Choroid plexus epithelial cell (primary cell): Measurements from ENCODE around the gene FAM13B.
A peak's percentile ranks its signal among the peaks of the same experiment; 100 is the strongest.
"Not testable (repeated sequence)": the region's sequence is repeated elsewhere in the genome, so short reads cannot be mapped to it uniquely, and the experiment has no call there.

Experiments used
- DNase-seq: peaks from one replicate; pipeline ENCODE4 v3.0.0-alpha.2; 2010; ENCODE audit warnings: low read depth
- H3K4me3 ChIP-seq: 2 replicates; pipeline ENCODE4 v1.5.1; 2011; ENCODE audit warnings: low read depth, mild to moderate bottlenecking, control low read depth, low read length, moderate library complexity
- TF ChIP-seq, protein P1 (sequence below): conservative IDR thresholded peaks from 2 replicates; pipeline ENCODE4 v1.5.1; 2011; ENCODE audit warnings: low read depth, mild to moderate bottlenecking, control low read depth, inconsistent platforms, low read length, moderate library complexity

FAM13B gene

DNA sequence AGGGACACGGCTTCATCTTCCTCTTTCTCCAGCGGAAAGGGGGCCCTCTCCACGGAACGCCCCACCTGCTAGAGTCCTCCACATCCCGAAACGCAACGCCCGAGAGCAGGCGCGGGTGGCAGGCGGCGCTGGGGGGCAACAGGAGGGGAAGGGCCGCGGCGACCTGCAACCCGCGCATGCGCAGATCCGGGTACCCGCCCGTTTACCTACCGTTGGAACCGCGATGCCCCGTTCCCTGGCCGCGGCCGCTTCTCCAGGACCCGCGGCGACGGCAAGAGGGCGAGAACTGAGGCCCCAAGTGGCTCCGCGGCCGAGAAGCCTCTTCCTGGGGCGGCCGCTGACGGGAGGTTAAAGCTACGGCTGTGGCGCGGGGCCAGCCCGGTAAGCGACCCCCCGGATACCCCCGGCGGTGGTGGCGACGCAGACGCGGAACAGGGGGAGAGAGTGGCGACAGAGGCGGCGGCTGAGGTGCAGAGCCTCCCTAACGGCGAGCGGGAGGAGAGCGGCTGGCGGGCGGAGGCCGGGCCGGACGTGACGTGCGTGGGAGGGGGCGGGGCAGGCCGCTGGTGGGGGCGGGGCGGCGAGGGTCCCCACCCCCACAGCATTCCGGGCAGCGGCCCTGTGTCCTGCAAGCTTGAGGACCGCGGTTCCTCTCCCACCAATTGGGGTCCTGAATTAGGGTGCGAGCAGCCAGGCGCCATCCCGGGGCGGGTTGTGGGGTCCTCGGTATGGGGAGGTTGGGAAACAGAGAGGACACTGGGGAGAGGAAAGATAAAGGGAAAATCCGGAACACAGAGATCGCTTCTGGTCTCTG, at the start of gene FAM13B:
Gene FAM13B (minus strand): TSS at position 508 of the 814 bp plus-strand sequence. CDS start 13,968 bp downstream, outside the sequence.
- H3K4me3 ChIP-seq = peak within 1 kb of the TSS; percentile 98
- TF ChIP-seq, protein P1, sequence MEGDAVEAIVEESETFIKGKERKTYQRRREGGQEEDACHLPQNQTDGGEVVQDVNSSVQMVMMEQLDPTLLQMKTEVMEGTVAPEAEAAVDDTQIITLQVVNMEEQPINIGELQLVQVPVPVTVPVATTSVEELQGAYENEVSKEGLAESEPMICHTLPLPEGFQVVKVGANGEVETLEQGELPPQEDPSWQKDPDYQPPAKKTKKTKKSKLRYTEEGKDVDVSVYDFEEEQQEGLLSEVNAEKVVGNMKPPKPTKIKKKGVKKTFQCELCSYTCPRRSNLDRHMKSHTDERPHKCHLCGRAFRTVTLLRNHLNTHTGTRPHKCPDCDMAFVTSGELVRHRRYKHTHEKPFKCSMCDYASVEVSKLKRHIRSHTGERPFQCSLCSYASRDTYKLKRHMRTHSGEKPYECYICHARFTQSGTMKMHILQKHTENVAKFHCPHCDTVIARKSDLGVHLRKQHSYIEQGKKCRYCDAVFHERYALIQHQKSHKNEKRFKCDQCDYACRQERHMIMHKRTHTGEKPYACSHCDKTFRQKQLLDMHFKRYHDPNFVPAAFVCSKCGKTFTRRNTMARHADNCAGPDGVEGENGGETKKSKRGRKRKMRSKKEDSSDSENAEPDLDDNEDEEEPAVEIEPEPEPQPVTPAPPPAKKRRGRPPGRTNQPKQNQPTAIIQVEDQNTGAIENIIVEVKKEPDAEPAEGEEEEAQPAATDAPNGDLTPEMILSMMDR = no peak
- peak; percentile 69 for DNase-seq

DNA sequence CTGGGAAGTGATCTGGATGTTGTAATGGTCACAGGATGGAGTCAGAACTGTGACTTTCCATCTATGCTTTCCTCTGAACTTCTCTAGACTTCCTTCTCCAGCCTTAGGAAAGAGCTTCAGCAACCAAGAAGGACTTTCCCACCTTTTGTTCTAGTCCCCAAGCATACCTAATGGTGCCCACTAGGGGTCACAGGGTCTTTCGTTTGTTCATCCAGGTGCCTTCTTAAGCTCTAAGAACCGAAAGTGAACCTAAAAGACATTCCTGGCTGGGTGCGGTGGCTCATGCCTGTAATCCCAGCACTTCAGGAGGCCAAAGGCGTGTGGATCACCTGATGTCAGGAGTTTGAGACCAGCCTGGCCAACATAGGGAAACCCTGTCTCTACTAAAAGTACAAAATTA, 49.2 kb upstream of the FAM13B start:
- TF ChIP-seq, protein P1 = no peak
- H3K4me3 ChIP-seq = no peak overlapping the region
- no peak for DNase-seq

DNA sequence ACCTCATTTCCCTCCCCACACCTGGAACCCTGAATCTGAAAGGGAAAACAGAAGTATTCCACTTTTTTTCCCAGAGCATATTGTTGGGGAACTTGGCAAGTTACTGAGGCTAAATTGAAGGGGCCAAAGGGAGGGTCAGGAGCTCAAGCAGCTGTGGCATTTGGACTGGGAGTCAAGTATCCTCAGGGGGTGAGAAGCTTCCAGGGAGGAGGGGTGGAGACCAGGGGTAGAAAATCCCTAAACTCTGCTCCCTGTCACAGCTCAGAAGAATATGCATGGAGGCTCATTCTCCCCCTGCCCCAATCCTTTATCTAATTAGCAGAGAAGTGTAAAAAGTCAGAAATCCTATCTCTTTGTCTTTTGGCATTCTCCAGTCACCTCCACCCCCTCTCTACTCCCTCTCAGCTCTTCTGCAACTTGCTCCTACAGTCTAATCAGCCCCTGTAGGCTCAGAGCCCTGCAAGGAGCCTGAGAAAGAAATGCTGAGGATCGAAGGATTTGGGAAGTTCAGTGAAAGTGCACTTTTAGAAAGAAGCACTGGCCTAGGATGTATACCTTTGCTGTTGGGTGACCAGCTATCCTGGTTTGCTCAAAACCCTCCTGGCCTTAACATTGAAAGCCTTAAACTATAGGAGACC, 45.2 kb upstream of the FAM13B start:
- no peak overlapping the region for H3K4me3 ChIP-seq
- no peak for DNase-seq
- TF ChIP-seq, protein P1 = no peak

DNA sequence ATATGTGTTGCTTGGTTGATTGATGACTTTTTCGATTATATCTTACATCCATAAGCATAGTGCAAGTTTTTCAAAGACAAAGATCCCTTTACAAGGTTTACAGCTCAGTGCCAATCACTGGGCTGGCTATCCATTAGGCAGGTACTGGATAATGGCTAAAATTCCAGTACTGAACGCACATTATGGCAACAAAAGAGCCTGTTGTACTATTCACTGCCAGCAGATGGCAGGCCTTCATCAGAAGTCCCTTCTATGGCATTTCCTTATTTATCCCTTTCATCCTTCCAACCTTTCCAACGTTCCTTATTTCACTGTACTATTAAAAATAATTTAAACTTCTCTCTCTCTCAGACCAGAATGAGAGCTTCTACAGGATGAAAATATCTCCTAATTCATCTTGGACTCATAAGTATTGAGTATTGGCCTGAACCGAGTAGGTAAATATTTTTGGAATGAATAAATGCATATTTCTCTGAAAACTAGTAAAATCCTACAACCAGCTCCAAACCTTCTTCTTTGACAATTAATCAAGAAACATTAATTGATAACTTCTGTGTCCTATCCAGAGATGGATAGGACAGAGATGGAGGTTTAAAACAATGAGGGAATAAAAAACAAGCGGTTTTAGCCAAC, 44.3 kb upstream of the FAM13B start:
- H3K4me3 ChIP-seq = no peak overlapping the region
- TF ChIP-seq, protein P1 = peak; percentile 86
- DNase-seq = peak; percentile 79

DNA sequence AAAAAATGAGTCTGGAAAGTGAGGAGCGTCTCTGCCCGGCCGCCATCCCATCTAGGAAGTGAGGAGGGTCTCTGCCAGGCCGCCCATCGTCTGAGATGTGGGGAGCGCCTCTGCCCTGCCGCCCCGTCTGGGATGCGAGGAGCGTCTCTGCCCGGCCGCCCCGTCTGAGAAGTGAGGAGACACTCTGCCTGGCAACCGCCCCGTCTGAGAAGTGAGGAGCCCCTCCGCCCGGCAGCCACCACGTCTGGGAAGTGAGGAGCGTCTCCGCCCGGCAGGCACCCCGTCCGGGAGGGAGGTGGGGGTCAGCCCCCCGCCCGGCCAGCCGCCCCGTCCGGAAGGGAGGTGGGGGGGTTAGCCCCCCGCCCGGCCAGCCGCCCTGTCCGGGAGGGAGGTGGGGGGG, 37.1 kb upstream of the FAM13B start:
- not testable (repeated sequence) for DNase-seq, H3K4me3 ChIP-seq

DNA sequence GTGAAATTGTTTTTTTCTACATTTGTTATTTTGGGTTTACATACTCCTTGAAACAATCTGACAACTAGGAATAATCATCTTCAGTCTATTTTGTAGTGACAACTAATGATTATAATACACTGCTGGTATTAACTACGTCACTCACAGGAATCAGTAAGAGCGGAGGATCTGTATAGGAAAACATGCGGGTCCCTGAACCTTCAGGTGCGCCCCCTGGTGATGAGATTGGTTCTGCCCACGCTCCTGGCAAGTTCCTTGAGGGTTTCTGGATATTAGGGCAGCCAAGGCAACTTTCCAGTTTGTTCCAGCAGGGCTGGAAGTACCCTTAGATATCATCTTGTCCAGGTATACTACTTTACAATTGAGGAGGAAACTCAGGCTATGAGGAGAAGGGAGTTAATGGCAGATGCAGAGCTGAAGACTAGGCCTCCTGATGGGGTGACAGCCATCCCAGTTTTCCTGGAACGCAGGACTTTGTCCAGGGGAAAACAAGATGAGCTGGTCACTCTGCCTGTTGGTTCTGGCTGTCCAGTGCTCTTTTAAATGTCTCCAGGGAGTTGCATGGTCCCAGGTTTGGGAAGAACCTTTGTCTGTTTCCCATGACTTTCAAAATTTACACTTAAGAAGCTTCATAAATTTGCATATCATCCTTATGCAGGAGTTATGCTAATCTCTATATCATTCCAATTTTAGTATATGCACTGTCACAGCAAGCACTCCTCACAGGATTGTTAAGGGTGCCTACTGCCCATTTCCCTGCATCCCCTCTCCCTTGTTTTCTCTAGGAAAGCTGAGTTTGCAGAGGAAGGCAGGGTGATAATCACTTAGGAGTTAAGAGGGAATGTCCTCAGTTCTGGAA, 36.1 kb upstream of the FAM13B start:
- DNase-seq = peak; percentile 89
- no peak overlapping the region for H3K4me3 ChIP-seq
- TF ChIP-seq, protein P1 = peak; percentile 94
